ENCODE data around the gene SORCS2. TPM values are rescaled to one million over a fixed set of nuclear protein-coding genes. Genes with fewer than 3 reads are reported as not detected.

The SORCS2 gene
- total RNA-seq, 1 experiment from 2014 or later = not detected

- Mint-ChIP-seq H3K4me3 (ENCODE audit: unreplicated experiment) (no peak overlapping the region), H3K36me3 (ENCODE audit: insufficient read depth, unreplicated experiment) (no peaks in the 10 kb centered on the region), H3K4me1 (ENCODE audit: insufficient read depth, unreplicated experiment) (no peaks in the 10 kb centered on the region), H3K9me3 (ENCODE audit: unreplicated experiment) (peaks cover 12% of the 10 kb centered on the region), H3K27ac (ENCODE audit: low read depth, unreplicated experiment) (no peak overlapping the region), H3K27me3 (ENCODE audit: insufficient read depth, unreplicated experiment) (peaks cover 30% of the 10 kb centered on the region)
- CTCF ChIA-PET = no interaction called here
- intact Hi-C loops (cut with micrococcal nuclease) = no loop called here
- POLR2A ChIA-PET = no interaction called here
- no peak for DNase-seq (ENCODE audit: unreplicated experiment)
- BruUV-seq (replicated peaks) = no TSS peak
- TF ChIP-seq, protein P1, sequence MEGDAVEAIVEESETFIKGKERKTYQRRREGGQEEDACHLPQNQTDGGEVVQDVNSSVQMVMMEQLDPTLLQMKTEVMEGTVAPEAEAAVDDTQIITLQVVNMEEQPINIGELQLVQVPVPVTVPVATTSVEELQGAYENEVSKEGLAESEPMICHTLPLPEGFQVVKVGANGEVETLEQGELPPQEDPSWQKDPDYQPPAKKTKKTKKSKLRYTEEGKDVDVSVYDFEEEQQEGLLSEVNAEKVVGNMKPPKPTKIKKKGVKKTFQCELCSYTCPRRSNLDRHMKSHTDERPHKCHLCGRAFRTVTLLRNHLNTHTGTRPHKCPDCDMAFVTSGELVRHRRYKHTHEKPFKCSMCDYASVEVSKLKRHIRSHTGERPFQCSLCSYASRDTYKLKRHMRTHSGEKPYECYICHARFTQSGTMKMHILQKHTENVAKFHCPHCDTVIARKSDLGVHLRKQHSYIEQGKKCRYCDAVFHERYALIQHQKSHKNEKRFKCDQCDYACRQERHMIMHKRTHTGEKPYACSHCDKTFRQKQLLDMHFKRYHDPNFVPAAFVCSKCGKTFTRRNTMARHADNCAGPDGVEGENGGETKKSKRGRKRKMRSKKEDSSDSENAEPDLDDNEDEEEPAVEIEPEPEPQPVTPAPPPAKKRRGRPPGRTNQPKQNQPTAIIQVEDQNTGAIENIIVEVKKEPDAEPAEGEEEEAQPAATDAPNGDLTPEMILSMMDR (IDR thresholded peaks at IDR 0.05; ENCODE audit: unreplicated experiment) = no peak
Observed at GRCh38 chr4:7727749-7728148, 535.4 kb downstream of the SORCS2 start.

GRCh38 chr4:7731437-7731836 is 539.1 kb downstream of the SORCS2 start:
- POLR2A ChIA-PET = no interaction called here
- Mint-ChIP-seq H3K4me1 (ENCODE audit: insufficient read depth, unreplicated experiment) (no peaks in the 10 kb centered on the region), H3K27me3 (ENCODE audit: insufficient read depth, unreplicated experiment) (peaks cover 31% of the 10 kb centered on the region), H3K9me3 (ENCODE audit: unreplicated experiment) (no peaks in the 10 kb centered on the region), H3K27ac (ENCODE audit: low read depth, unreplicated experiment) (no peak overlapping the region), H3K4me3 (ENCODE audit: unreplicated experiment) (no peak overlapping the region), H3K36me3 (ENCODE audit: insufficient read depth, unreplicated experiment) (no peaks in the 10 kb centered on the region)
- intact Hi-C loops (cut with micrococcal nuclease) = no loop called here
- no TSS peak for BruUV-seq (replicated peaks)
- TF ChIP-seq, protein P1 (IDR thresholded peaks at IDR 0.05; ENCODE audit: unreplicated experiment) = no peak
- no peak for DNase-seq (ENCODE audit: unreplicated experiment)
- CTCF ChIA-PET = interaction anchor here (0.7 to 2.0 kb wide), 3 partner anchors 12 to 532 kb away, joined by 3 to 8 read pairs (median 3); no protein-coding TSS in a partner anchor

- H3K27ac Mint-ChIP-seq (ENCODE audit: low read depth, unreplicated experiment) = no peak overlapping the region
- TF ChIP-seq, protein P1 (IDR thresholded peaks at IDR 0.05; ENCODE audit: unreplicated experiment) = no peak
- H3K36me3 Mint-ChIP-seq (ENCODE audit: insufficient read depth, unreplicated experiment) = no peaks in the 10 kb centered on the region
- CTCF ChIA-PET = interaction anchor here (0.6 to 2.0 kb wide), 3 partner anchors 13 to 533 kb away, joined by 3 to 8 read pairs (median 3); no protein-coding TSS in a partner anchor
- no peaks in the 10 kb centered on the region for H3K4me1 Mint-ChIP-seq (ENCODE audit: insufficient read depth, unreplicated experiment)
- H3K4me3 Mint-ChIP-seq (ENCODE audit: unreplicated experiment) = no peak overlapping the region
- intact Hi-C loops (cut with micrococcal nuclease) = no loop called here
- POLR2A ChIA-PET = no interaction called here
- DNase-seq (ENCODE audit: unreplicated experiment) = no peak
- BruUV-seq (replicated peaks) = no TSS peak
- H3K27me3 Mint-ChIP-seq (ENCODE audit: insufficient read depth, unreplicated experiment) = peaks cover 31% of the 10 kb centered on the region
- H3K9me3 Mint-ChIP-seq (ENCODE audit: unreplicated experiment) = no peaks in the 10 kb centered on the region
Observed at GRCh38 chr4:7732263-7732662, 539.9 kb downstream of the SORCS2 start.

- no TSS peak for BruUV-seq (replicated peaks)
- Mint-ChIP-seq H3K27me3 (ENCODE audit: insufficient read depth, unreplicated experiment) (peaks cover 31% of the 10 kb centered on the region), H3K4me3 (ENCODE audit: unreplicated experiment) (no peak overlapping the region), H3K27ac (ENCODE audit: low read depth, unreplicated experiment) (no peak overlapping the region), H3K4me1 (ENCODE audit: insufficient read depth, unreplicated experiment) (no peaks in the 10 kb centered on the region), H3K9me3 (ENCODE audit: unreplicated experiment) (no peaks in the 10 kb centered on the region), H3K36me3 (ENCODE audit: insufficient read depth, unreplicated experiment) (no peaks in the 10 kb centered on the region)
- CTCF ChIA-PET = interaction anchor here (1.5 kb wide), 1 partner anchor 13 kb away, joined by 4 read pairs; no protein-coding TSS in a partner anchor
- intact Hi-C loops (cut with micrococcal nuclease) = no loop called here
- DNase-seq (ENCODE audit: unreplicated experiment) = no peak
- POLR2A ChIA-PET = no interaction called here
- TF ChIP-seq, protein P1 (IDR thresholded peaks at IDR 0.05; ENCODE audit: unreplicated experiment) = no peak
Observed at GRCh38 chr4:7733201-7733600, 540.9 kb downstream of the SORCS2 start.

Measured in MCF 10A (cell line).